SK-N-SH (cell line): ENCODE measurements around the gene ST6GALNAC5.

ENCODE experiments used
- EP300 ChIP-seq, 2 experiments: IDR thresholded peaks; 2 replicates each; pipeline versions ENCODE4 v1.4.0 to v1.6.1; 2012; ENCODE audit warnings: borderline replicate concordance in 1 of 2, low read depth in 1 of 2, low read length in 1 of 2
- RCOR1 ChIP-seq: fragments of 150-350 bp; IDR thresholded peaks from 2 replicates; pipeline ENCODE4 v1.6.1; 2017; ENCODE audit warnings: antibody characterized with exemption, low read length
- YY1 ChIP-seq: IDR thresholded peaks from 2 replicates; pipeline ENCODE4 v1.4.0; 2012; ENCODE audit warnings: low read depth, mild to moderate bottlenecking
- TF ChIP-seq, protein P1 (sequence below): fragments of 200-600 bp; sonication (generic); IDR thresholded peaks from 2 replicates; pipeline ENCODE4 v1.6.1; 2017; ENCODE audit warnings: antibody characterized with exemption, mild to moderate bottlenecking, moderate library complexity

- TF ChIP-seq, protein P1, sequence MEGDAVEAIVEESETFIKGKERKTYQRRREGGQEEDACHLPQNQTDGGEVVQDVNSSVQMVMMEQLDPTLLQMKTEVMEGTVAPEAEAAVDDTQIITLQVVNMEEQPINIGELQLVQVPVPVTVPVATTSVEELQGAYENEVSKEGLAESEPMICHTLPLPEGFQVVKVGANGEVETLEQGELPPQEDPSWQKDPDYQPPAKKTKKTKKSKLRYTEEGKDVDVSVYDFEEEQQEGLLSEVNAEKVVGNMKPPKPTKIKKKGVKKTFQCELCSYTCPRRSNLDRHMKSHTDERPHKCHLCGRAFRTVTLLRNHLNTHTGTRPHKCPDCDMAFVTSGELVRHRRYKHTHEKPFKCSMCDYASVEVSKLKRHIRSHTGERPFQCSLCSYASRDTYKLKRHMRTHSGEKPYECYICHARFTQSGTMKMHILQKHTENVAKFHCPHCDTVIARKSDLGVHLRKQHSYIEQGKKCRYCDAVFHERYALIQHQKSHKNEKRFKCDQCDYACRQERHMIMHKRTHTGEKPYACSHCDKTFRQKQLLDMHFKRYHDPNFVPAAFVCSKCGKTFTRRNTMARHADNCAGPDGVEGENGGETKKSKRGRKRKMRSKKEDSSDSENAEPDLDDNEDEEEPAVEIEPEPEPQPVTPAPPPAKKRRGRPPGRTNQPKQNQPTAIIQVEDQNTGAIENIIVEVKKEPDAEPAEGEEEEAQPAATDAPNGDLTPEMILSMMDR, result no peak
- TF ChIP-seq EP300 (IDR thresholded peaks at IDR 0.05; ENCODE audit: borderline replicate concordance in 1 of 2, low read depth in 1 of 2, low read length in 1 of 2) (peak in 1 of 2 experiments; percentile 94; a peak in 2 of 4 replicates), YY1 (no peak), RCOR1 (no peak)
Observed at GRCh38 chr1:76998582-76999223, 131.4 kb downstream of the ST6GALNAC5 start.
